NT2/D1 (cell line): ENCODE data around the gene UBXN6.

Experiments used
- DNase-seq: peaks from one replicate; pipeline ENCODE4 v3.0.0-alpha.2; 2011; ENCODE audit warnings: low read depth, low spot score
- H3K27me3 ChIP-seq: 2 replicates; pipeline ENCODE4 v1.6.0; 2011; ENCODE audit warnings: mild to moderate bottlenecking; ENCODE audit not compliant: insufficient read length, insufficient read depth
- H3K36me3 ChIP-seq: 2 replicates; pipeline ENCODE4 v1.6.1; 2011; ENCODE audit warnings: mild to moderate bottlenecking, low read length, mixed read lengths; ENCODE audit not compliant: insufficient read depth, insufficient read length
- H3K4me1 ChIP-seq: 2 replicates; pipeline ENCODE4 v1.5.1; 2011; ENCODE audit not compliant: insufficient read depth, insufficient read length
- H3K4me3 ChIP-seq: 2 replicates; pipeline ENCODE4 v1.5.1; 2011; ENCODE audit warnings: low read depth; ENCODE audit not compliant: insufficient read length
- H3K9ac ChIP-seq: 2 replicates; pipeline ENCODE4 v1.6.0; 2011; ENCODE audit warnings: low read depth; ENCODE audit not compliant: insufficient read length
- H3K9me3 ChIP-seq: 2 replicates; pipeline ENCODE4 v1.5.1; 2011; ENCODE audit warnings: mild to moderate bottlenecking, low read length; ENCODE audit not compliant: insufficient read depth
- SUZ12 ChIP-seq: IDR thresholded peaks from 2 replicates; pipeline ENCODE4 v1.6.1; 2011; ENCODE audit not compliant: insufficient read length, insufficient read depth; ENCODE audit errors: extremely low read depth
- YY1 ChIP-seq: IDR thresholded peaks from 2 replicates; pipeline ENCODE4 v1.6.1; 2011; ENCODE audit not compliant: insufficient read length, insufficient read depth
- ZNF274 ChIP-seq: IDR thresholded peaks from 2 replicates; pipeline ENCODE4 v1.6.1; 2011; ENCODE audit warnings: mild to moderate bottlenecking, low read depth, low read length

The UBXN6 gene

GRCh38 chr19:4474514-4475022 lies 17.0 kb upstream of the UBXN6 start:
- Histone ChIP-seq H3K4me3 (peak overlapping the region; percentile 85), H3K4me1 (peaks cover 10% of the 10 kb centered on the region), H3K27me3 (no peaks in the 10 kb centered on the region), H3K9ac (peak overlapping the region; percentile 98), H3K9me3 (no peaks in the 10 kb centered on the region), H3K36me3 (peaks cover 41% of the 10 kb centered on the region)
- DNase-seq, result peak; percentile 68
- TF ChIP-seq SUZ12 (no peak), YY1 (no peak), ZNF274 (no peak)

DNA sequence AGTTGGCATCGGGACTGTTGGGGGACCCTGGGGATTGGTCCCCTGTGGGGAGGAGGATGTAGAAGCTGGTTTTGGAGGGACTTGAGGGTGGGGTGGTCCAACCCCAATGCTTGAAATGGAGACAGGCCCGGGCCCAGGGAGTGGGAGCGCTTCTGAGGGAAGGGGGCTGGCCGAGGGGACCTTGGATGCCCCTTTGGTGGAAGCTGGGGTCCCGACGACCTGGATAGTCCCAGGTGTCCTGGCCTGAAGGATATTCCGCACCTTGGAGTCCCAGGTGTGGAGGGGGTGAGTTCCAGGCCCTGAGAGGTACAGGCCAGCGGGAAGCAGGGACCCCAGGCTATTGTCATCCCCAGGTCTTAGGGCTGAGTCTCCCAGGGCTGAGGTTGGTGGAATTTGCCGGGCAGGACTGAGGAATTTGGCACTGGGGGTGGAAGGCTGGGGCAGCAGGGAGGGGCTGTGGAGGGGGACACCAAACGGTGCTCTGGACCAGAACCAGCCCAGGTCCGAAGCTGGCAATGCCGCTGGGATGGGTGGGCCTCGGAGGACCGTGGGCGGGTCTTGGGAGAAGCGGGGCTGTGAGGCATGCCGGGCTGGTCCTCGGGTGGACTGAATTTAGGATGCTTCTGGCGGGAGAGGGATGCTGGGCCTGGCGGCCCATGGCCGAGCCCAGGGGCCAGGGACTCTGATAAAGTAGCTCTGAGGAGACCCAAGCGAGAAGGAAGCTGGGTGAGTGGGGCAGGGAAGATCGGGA lies 16.3 kb upstream of the UBXN6 start:
- no peaks in the 10 kb centered on the region for H3K27me3 ChIP-seq
- peaks cover 9% of the 10 kb centered on the region for H3K4me1 ChIP-seq
- TF ChIP-seq SUZ12 (no peak), YY1 (no peak), ZNF274 (no peak)
- peak overlapping the region; percentile 85 for H3K4me3 ChIP-seq
- peaks cover 37% of the 10 kb centered on the region for H3K36me3 ChIP-seq
- no peaks in the 10 kb centered on the region for H3K9me3 ChIP-seq
- DNase-seq, result no peak
- peak overlapping the region; percentile 98 for H3K9ac ChIP-seq

DNA sequence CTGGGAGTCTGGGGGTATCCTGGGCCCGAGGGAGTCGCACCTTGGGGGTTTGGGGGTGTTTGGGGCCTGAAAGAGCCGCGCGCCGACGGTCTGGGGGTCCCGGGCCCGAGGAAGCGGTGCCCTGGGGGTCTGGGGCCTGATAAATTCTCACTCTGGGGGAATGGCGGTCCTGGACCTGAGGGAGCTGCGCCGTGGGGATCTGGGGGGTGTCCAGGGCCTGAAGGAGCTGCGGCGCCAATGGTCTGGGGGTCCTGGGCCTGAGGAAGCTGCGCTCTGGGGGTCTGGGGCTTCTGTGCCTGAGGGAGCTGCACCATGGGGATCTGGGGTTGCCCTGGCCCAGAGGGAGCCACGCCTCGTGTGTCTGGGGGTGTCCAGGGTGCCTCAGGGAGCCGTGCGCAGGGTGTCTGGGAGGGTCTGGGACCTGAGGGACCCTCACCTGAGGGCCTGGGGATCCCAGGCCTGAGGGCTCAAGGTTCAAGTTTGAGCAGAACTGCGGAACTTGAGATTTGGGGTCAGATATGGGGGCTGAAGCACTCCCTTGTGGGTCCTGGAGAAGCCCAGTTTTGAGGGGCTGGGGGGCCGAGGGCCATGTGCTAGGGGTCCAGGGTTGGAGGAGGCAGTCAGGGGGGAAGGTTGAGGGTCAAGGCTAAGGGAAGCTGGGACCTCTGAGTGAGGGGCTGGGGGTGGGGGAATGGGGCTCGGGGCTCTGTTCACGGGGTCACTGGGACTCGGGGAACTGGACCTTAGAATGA lies 15.6 kb upstream of the UBXN6 start:
- H3K4me3 ChIP-seq, result peak overlapping the region; percentile 85
- peaks cover 30% of the 10 kb centered on the region for H3K36me3 ChIP-seq
- TF ChIP-seq SUZ12 (no peak), ZNF274 (no peak), YY1 (no peak)
- no peaks in the 10 kb centered on the region for H3K27me3 ChIP-seq
- H3K9ac ChIP-seq, result peak overlapping the region; percentile 98
- H3K4me1 ChIP-seq, result peaks cover 7% of the 10 kb centered on the region
- DNase-seq, result no peak
- H3K9me3 ChIP-seq, result no peaks in the 10 kb centered on the region

DNA sequence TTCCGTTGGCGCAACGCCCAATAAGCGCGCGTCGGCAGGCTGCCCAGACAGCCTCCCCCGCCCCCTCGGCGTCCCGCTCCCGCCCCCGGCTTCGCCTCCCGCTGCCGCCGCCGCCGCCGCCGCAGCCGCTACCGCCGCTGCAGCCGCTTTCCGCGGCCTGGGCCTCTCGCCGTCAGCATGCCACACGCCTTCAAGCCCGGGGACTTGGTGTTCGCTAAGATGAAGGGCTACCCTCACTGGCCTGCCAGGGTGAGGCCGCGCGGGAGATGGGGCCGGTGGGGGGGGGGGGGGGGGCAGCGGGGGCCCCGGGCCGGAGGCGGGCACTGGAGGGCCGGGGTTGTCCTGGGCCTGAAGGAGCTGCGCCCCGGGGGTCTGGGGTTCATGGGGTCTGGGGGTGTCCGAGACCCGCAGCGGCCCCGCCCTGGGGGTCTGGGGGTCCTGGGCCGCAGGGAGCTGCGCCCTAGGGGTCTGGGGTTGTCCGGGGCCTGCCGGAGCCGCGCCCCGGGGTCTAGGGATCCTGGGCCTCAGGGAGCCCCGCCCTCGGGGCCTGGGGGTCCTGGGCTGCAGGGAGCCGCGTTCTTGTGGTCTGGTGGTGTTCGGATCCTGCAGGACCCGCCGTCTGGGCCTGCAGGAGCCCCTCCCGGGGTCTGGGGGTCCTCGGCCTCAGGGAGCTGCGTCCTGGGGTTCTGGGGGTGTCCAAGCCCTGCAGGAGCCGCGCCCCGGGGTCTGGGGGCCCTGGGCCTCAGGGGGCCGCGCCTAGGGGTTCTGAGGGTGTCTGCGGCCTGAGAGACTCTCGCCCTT lies 14.8 kb upstream of the UBXN6 start, which contains the start of gene HDGFL2:
Gene HDGFL2 (plus strand): TSS at position 124 of the 801 bp plus-strand sequence. CDS start 54 bp downstream, at position 178.
- Histone ChIP-seq H3K4me3 (peak within 1 kb of the TSS; percentile 85), H3K9me3 (no peaks in the 10 kb centered on the region), H3K36me3 (peaks cover 23% of the 10 kb centered on the region), H3K4me1 (peaks cover 7% of the 10 kb centered on the region), H3K27me3 (no peaks in the 10 kb centered on the region), H3K9ac (peak within 1 kb of the TSS; percentile 98)
- no peak for TF ChIP-seq SUZ12
- TF ChIP-seq YY1, result no peak
- TF ChIP-seq ZNF274, result no peak
- DNase-seq, result no peak

DNA sequence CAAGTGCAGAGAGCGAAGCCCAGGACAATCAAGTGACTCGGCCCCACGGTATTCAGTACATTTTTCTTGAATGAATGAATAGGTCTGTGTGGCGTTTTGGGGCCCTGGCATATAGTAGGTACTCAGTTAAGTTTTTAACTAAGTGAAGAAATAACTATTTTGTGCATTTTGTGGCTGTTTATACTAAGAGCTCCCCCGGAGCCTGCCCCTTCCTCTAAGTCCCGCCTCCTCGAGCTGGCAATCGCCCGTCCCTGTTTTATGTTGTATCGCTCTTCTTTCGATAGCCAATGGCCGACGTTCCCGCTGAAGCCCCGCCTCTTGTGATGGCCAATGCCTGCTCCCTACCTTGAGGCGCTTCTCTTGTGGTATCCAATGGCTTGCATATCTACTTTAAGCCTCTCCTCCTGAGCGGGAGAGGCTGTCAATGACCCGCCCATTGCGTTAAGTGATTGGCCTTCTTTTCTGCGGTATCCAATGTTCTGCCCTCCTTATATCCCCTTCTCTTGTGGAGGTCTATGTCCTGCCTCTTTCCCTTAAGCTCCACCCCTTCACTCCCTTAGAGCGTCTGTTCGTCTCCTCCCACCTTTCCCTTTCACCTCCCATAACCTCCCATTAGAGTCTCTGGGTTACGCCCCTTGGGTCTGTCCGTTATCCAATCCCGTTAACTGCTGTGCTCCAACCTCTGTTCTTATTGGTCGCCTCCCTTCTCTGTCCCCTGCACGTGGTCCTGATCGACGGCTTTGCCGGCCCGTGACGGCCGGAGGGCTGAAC lies 14.0 kb upstream of the UBXN6 start:
- peak overlapping the region; percentile 79 for H3K9ac ChIP-seq
- TF ChIP-seq ZNF274 (no peak), SUZ12 (no peak), YY1 (no peak)

GRCh38 chr19:4467835-4468234 lies 10.2 kb upstream of the UBXN6 start:
- Histone ChIP-seq H3K27me3 (no peaks in the 10 kb centered on the region), H3K36me3 (no peaks in the 10 kb centered on the region), H3K9me3 (no peaks in the 10 kb centered on the region), H3K4me1 (no peaks in the 10 kb centered on the region), H3K9ac (no peak overlapping the region), H3K4me3 (no peak overlapping the region)
- no peak for DNase-seq
- no peak for TF ChIP-seq ZNF274
- no peak for TF ChIP-seq YY1
- no peak for TF ChIP-seq SUZ12

More for the DNA sequence above, 14.0 kb upstream of the UBXN6 start:
- Histone ChIP-seq H3K36me3 (peaks cover 15% of the 10 kb centered on the region), H3K4me3 (peak overlapping the region; percentile 57), H3K27me3 (no peaks in the 10 kb centered on the region), H3K4me1 (peaks cover 7% of the 10 kb centered on the region), H3K9me3 (no peaks in the 10 kb centered on the region)
- peak; percentile 99 for DNase-seq
